Measurements from ENCODE around the gene OR2B2.
"Not testable (repeated sequence)": the region's sequence is repeated elsewhere in the genome, so short reads cannot be mapped to it uniquely, and the experiment has no call there.

The OR2B2 gene

GRCh38 chr6:27911956-27912446 lies at the start of gene OR2B2:
Gene OR2B2 (minus strand): TSS chr6:27912396. CDS start chr6:27912319, 77 bp downstream.
- DNase-seq, result no peak

GRCh38 chr6:27957516-27957915 lies 45.3 kb upstream of the OR2B2 start:
- DNase-seq, result no peak

- DNase-seq, result no peak
These were observed 44.7 kb upstream of the OR2B2 start, which contains the start of gene OR2B6 for GRCh38 chr6:27956941-27957340. Gene OR2B6 (plus strand): TSS chr6:27957241. CDS start chr6:27957241, 0 bp downstream.

- no peak for DNase-seq
These were observed 38.8 kb upstream of the OR2B2 start for GRCh38 chr6:27951040-27951439.

- no peak for DNase-seq
These were observed 36.0 kb upstream of the OR2B2 start for GRCh38 chr6:27948237-27948636.

GRCh38 chr6:27943072-27943471 lies 30.9 kb upstream of the OR2B2 start:
- not testable (repeated sequence) for DNase-seq

- DNase-seq, result no peak
These were observed 28.6 kb upstream of the OR2B2 start for GRCh38 chr6:27940766-27941165.

- no peak for DNase-seq
These were observed 19.0 kb upstream of the OR2B2 start for GRCh38 chr6:27931209-27931608.

- DNase-seq, result not testable (repeated sequence)
These were observed 17.7 kb upstream of the OR2B2 start for GRCh38 chr6:27929930-27930329.

GRCh38 chr6:27928041-27928440 lies 15.8 kb upstream of the OR2B2 start:
- not testable (repeated sequence) for DNase-seq

GRCh38 chr6:27924179-27924578 lies 12.0 kb upstream of the OR2B2 start:
- DNase-seq, result no peak

- no peak for DNase-seq
These were observed 10.8 kb upstream of the OR2B2 start for GRCh38 chr6:27922949-27923348.

GRCh38 chr6:27908017-27908416 lies 4.2 kb downstream of the OR2B2 start:
- no peak for DNase-seq

GRCh38 chr6:27902335-27903314 lies 9.6 kb downstream of the OR2B2 start:
- peak; percentile 91 for DNase-seq

GRCh38 chr6:27901801-27902200 lies 10.4 kb downstream of the OR2B2 start:
- no peak for DNase-seq

GRCh38 chr6:27900197-27900596 lies 12.0 kb downstream of the OR2B2 start:
- not testable (repeated sequence) for DNase-seq

GRCh38 chr6:27899543-27899942 lies 12.7 kb downstream of the OR2B2 start:
- DNase-seq, result no peak

- DNase-seq, result no peak
These were observed 14.5 kb downstream of the OR2B2 start for GRCh38 chr6:27897580-27898206.

- DNase-seq, result no peak
These were observed 15.8 kb downstream of the OR2B2 start for GRCh38 chr6:27896398-27896796.

- peak; percentile 44 for DNase-seq
These were observed 17.1 kb downstream of the OR2B2 start for GRCh38 chr6:27894839-27895762.

- DNase-seq, result peak; percentile 75
These were observed 18.1 kb downstream of the OR2B2 start for GRCh38 chr6:27893836-27894807.
